PC-9 (cell line): ENCODE results near the gene ROBO1. TPM values are rescaled to one million over a fixed set of nuclear protein-coding genes. Genes with fewer than 3 reads are reported as not detected.

ENCODE experiments used
- BruUV-seq: library from RNA; stranded (reverse); fragments of 400-500 nt; replicated peaks from 2 replicates; lab custom pipeline; 2021; lab: Mats Ljungman, UMichigan
- CTCF ChIA-PET: fragments of 300-600 bp; sonication (Branson Sonifier 250); formaldehyde crosslinking; loops from one replicate; lab custom pipeline; 2022; ENCODE audit warnings: antibody characterized with exemption; lab: Charles Lee
- POLR2A ChIA-PET: fragments of 300-600 bp; sonication (Branson Sonifier 250); formaldehyde crosslinking; loops from one replicate; lab custom pipeline; 2022; ENCODE audit warnings: antibody characterized with exemption; ENCODE audit not compliant: unreplicated experiment; lab: Charles Lee
- DNase-seq, 2 experiments: peaks; one replicate each; pipeline versions ENCODE4 v3.0.0 to v3.0.0-alpha.2; 2015 to 2022; ENCODE audit warnings: mixed read lengths in 1 of 2
- H2AFZ ChIP-seq: fragments of 200-600 bp; sonication (generic); 2 replicates; pipeline ENCODE4 v1.8.1; 2017; ENCODE audit warnings: antibody characterized with exemption
- H3F3A ChIP-seq: fragments of 200-600 bp; sonication (generic); 2 replicates; pipeline ENCODE4 v1.8.1; 2017; ENCODE audit warnings: antibody characterized with exemption, mild to moderate bottlenecking, low read depth; ENCODE audit not compliant: insufficient read depth
- H3K27ac ChIP-seq: fragments of 200-600 bp; sonication (generic); 2 replicates; pipeline ENCODE4 v1.6.1; 2016; ENCODE audit warnings: mixed run types
- H3K27me3 ChIP-seq: fragments of 200-600 bp; sonication (generic); 2 replicates; pipeline ENCODE4 v1.6.1; 2016; ENCODE audit warnings: low read depth, mixed run types; ENCODE audit not compliant: insufficient read depth
- H3K36me3 ChIP-seq: fragments of 200-600 bp; sonication (generic); 2 replicates; pipeline ENCODE4 v1.6.1; 2016; ENCODE audit warnings: low read depth, mixed run types
- H3K4me1 ChIP-seq: fragments of 200-600 bp; sonication (generic); replicated peaks from 2 replicates; pipeline ENCODE4 v1.6.1; 2016; ENCODE audit warnings: mixed run types; ENCODE audit not compliant: insufficient read depth
- H3K4me2 ChIP-seq: fragments of 200-600 bp; sonication (generic); 2 replicates; pipeline ENCODE4 v1.6.1; 2017; ENCODE audit warnings: mixed run types
- H3K4me3 ChIP-seq: fragments of 200-600 bp; sonication (generic); 2 replicates; pipeline ENCODE4 v1.6.1; 2016; ENCODE audit warnings: mixed run types
- H3K79me2 ChIP-seq: fragments of 200-600 bp; sonication (generic); 2 replicates; pipeline ENCODE4 v1.6.1; 2017; ENCODE audit warnings: low read depth, mixed run types
- H3K9me2 ChIP-seq: fragments of 200-600 bp; sonication (generic); 2 replicates; pipeline ENCODE4 v1.8.1; 2017; ENCODE audit warnings: mild to moderate bottlenecking; ENCODE audit not compliant: insufficient read depth
- H3K9me3 ChIP-seq: fragments of 200-600 bp; sonication (generic); 2 replicates; pipeline ENCODE4 v1.8.1; 2016; ENCODE audit warnings: low read depth; ENCODE audit not compliant: insufficient read depth
- H4K20me1 ChIP-seq: fragments of 200-600 bp; sonication (generic); 2 replicates; pipeline ENCODE4 v1.8.1; 2017; ENCODE audit not compliant: insufficient read depth
- EZH2 ChIP-seq: fragments of 200-600 bp; sonication (generic); IDR thresholded peaks from 2 replicates; pipeline ENCODE4 v1.8.0; 2017; ENCODE audit warnings: antibody characterized with exemption, low read depth
- intact Hi-C: fragments of 100-400 bp; cut with micrococcal nuclease; formaldehyde crosslinking; loops from one replicate; pipeline ENCODE4 v1.10.0; 2022; ENCODE audit not compliant: unreplicated experiment
- total RNA-seq: library from RNA; stranded (reverse); gene quantifications from 2 replicates; pipeline ENCODE4 v1.2.3, GENCODE V29; 2021
- TF ChIP-seq, protein P1 (sequence below): fragments of 200-600 bp; sonication (generic); conservative IDR thresholded peaks from 2 replicates; pipeline ENCODE4 v1.6.1; 2017; ENCODE audit warnings: mixed run types, antibody characterized with exemption, mild to moderate bottlenecking, moderate library complexity

The ROBO1 gene
- total RNA-seq, 1 experiment from 2014 or later = 17.5 TPM

GRCh38 chr3:79172241-79172640 lies 595.6 kb downstream of the ROBO1 start:
- CTCF ChIA-PET = no interaction called here

GRCh38 chr3:79170021-79170420 lies 597.8 kb downstream of the ROBO1 start:
- Histone ChIP-seq H3K36me3 (no peaks in the 10 kb centered on the region), H3K4me3 (no peak overlapping the region), H2AFZ (no peak overlapping the region), H4K20me1 (no peaks in the 10 kb centered on the region), H3F3A (no peaks in the 10 kb centered on the region), H3K4me1 (no peaks in the 10 kb centered on the region), H3K9me3 (no peaks in the 10 kb centered on the region), H3K27me3 (no peaks in the 10 kb centered on the region), H3K79me2 (no peaks in the 10 kb centered on the region), H3K9me2 (no peaks in the 10 kb centered on the region), H3K4me2 (no peak overlapping the region), H3K27ac (no peak overlapping the region)
- ChIA-PET POLR2A (no interaction called here), CTCF (no interaction called here)
- DNase-seq = no peak
- BruUV-seq = no TSS peak
- intact Hi-C loops = no loop called here
- TF ChIP-seq, protein P1, sequence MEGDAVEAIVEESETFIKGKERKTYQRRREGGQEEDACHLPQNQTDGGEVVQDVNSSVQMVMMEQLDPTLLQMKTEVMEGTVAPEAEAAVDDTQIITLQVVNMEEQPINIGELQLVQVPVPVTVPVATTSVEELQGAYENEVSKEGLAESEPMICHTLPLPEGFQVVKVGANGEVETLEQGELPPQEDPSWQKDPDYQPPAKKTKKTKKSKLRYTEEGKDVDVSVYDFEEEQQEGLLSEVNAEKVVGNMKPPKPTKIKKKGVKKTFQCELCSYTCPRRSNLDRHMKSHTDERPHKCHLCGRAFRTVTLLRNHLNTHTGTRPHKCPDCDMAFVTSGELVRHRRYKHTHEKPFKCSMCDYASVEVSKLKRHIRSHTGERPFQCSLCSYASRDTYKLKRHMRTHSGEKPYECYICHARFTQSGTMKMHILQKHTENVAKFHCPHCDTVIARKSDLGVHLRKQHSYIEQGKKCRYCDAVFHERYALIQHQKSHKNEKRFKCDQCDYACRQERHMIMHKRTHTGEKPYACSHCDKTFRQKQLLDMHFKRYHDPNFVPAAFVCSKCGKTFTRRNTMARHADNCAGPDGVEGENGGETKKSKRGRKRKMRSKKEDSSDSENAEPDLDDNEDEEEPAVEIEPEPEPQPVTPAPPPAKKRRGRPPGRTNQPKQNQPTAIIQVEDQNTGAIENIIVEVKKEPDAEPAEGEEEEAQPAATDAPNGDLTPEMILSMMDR = no peak
- no peak for TF ChIP-seq EZH2

More at GRCh38 chr3:79172241-79172640, 595.6 kb downstream of the ROBO1 start:
- no peaks in the 10 kb centered on the region for H3K79me2 ChIP-seq
- POLR2A ChIA-PET = no interaction called here
- H2AFZ ChIP-seq = no peak overlapping the region
- no peak for TF ChIP-seq EZH2
- TF ChIP-seq, protein P1 = no peak
- no peak overlapping the region for H3K4me3 ChIP-seq
- H4K20me1 ChIP-seq = no peaks in the 10 kb centered on the region
- H3K9me3 ChIP-seq = no peaks in the 10 kb centered on the region
- no peak overlapping the region for H3K4me2 ChIP-seq
- no peaks in the 10 kb centered on the region for H3K4me1 ChIP-seq
- intact Hi-C loops = no loop called here
- H3K9me2 ChIP-seq = no peaks in the 10 kb centered on the region
- no peak overlapping the region for H3K27ac ChIP-seq
- DNase-seq = no peak
- H3K27me3 ChIP-seq = no peaks in the 10 kb centered on the region
- no peaks in the 10 kb centered on the region for H3K36me3 ChIP-seq
- H3F3A ChIP-seq = no peaks in the 10 kb centered on the region
- no TSS peak for BruUV-seq

GRCh38 chr3:79167651-79168416 lies 600.0 kb downstream of the ROBO1 start:
- no peaks in the 10 kb centered on the region for H3K27me3 ChIP-seq
- H3K9me3 ChIP-seq = no peaks in the 10 kb centered on the region
- POLR2A ChIA-PET = no interaction called here
- no peak overlapping the region for H3K4me3 ChIP-seq
- no peak overlapping the region for H2AFZ ChIP-seq
- no peaks in the 10 kb centered on the region for H3K36me3 ChIP-seq
- no peaks in the 10 kb centered on the region for H3K79me2 ChIP-seq
- DNase-seq = no peak
- H3K27ac ChIP-seq = no peak overlapping the region
- no TSS peak for BruUV-seq
- no peaks in the 10 kb centered on the region for H4K20me1 ChIP-seq
- no peaks in the 10 kb centered on the region for H3K4me1 ChIP-seq
- CTCF ChIA-PET = interaction anchor here (0.6 kb wide), 1 partner anchor 351 kb away, joined by 3 read pairs; no protein-coding TSS in a partner anchor
- intact Hi-C loops = no loop called here
- H3K4me2 ChIP-seq = no peak overlapping the region
- H3F3A ChIP-seq = no peaks in the 10 kb centered on the region
- TF ChIP-seq EZH2 = no peak
- TF ChIP-seq, protein P1 = no peak
- no peaks in the 10 kb centered on the region for H3K9me2 ChIP-seq
